Measurements from ENCODE around the gene TGM4.

- TF ChIP-seq CTCF (conservative IDR thresholded peaks at IDR 0.05 in 1 of 2, IDR thresholded peaks at IDR 0.05 in 1 of 2; ENCODE audit: extremely low read depth in 1 of 2, insufficient read depth in 1 of 2, low read depth in 1 of 2, low read length in 2 of 2) = no peak
- no peak for TF ChIP-seq EZH2 (IDR thresholded peaks at IDR 0.05; ENCODE audit: borderline replicate concordance, low read length)
Measured at GRCh38 chr3:44955917-44956316, 81.5 kb downstream of the TGM4 start.
